ENCODE results near the gene GNAO1.

GNAO1 gene

DNA sequence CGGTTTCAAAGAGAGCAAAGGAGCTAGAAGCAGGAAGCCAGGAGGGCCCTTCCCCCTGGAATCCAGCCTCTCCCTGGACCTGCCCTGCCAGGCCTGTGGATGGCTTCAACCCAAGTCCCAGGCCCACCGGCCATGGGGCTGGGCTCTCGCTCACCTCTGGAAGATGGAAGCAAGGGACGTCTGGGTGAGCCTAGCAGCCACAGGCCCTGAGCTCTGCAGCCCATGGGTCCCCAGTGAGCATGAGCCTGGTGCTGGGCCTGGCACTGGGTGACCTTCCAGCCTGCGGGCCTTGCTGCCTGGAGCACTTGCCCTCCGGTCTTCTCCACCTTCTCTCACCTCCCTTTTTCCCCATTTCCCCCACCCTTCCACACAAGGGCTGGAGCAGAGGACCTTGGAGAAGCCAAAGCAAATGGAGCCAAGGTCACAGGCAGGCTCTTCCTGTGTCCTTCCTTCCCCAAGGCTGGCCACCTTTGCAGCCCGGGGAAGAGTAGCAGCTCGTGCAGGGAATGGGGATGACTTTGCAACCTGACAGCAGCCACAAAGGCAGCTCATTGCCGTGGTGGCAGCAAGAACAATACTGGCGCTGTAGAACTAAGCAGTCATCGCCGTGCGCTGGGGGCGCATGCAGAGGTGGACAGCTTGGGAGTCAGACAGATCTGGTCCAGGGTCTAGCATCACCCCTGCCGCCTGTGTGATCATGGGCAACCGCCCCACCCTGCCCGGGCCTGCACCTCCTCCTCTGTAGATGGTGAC is 147.5 kb downstream of the GNAO1 start:
- DNase-seq = peak in 3 of 10 donors; percentile 49 to 75 (median 72)
- intact Hi-C loops (cut with DNase I) = loop anchor here (10.0 kb wide), 1 partner anchor 366 kb away; no protein-coding TSS in a partner anchor

DNA sequence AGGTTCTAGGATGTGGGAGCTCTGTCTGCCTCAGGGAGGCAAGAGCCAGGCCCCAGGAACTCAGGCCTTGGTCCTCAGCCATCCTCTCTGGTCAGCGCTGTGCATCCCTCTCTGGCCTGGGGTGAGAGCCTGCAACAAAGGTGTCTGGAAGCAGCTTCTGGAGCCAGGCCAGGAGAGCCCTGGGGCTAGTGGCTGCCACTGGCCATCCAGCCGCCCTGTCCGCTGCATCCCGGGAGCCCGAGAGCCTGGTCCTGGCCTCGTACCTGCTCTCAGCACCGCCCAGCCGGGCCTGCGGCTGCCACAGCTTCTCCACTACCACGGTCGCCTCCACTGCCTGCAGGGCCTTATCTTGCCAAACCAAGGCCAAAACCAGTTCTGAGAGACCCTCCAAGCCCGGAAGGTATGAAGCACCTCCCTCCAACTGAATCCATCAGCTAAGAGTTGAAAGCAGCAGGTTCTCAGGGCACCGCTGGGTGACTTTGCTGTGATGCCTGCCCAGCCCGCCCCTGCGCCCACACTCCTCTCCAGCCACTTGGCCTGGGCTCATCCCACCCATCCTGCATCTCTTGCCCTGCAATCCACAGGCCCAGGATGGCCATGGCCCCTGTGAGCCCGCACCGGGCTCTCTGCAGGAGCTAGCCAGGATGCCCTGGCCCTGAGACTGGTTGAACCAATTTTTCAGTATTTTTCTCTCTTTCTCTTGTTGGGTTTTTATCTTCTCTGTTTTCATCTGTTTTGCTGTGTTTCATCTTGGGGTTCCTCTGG is 148.3 kb downstream of the GNAO1 start:
- intact Hi-C loops (cut with DNase I) = loop anchor here (10.0 kb wide), 1 partner anchor 365 kb away; no protein-coding TSS in a partner anchor
- DNase-seq = peak in 2 of 10 donors; percentile 71 to 78

DNA sequence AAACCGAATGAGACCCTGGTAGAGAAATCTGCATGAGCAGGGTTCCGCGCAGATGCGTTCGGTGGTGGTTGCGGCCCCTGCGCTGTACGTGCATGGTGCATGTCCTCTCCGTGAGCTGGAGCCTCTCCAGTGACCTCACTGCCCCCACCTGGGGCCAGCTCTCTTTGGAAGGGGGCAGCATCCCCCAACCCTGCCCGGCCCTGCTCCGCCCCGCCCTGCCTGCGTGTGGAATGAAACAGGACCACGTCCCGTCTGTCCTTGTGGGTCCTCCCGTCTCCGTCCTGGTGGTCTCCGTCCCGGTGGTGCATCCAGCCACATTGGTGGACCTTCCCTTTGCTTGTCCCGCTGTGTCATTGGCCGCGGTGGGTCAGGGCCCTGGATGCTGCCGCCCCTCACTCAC is 149.1 kb downstream of the GNAO1 start:
- intact Hi-C loops (cut with DNase I) = no loop called here
- peak in 3 of 10 donors; percentile 26 to 82 (median 63) for DNase-seq

DNA sequence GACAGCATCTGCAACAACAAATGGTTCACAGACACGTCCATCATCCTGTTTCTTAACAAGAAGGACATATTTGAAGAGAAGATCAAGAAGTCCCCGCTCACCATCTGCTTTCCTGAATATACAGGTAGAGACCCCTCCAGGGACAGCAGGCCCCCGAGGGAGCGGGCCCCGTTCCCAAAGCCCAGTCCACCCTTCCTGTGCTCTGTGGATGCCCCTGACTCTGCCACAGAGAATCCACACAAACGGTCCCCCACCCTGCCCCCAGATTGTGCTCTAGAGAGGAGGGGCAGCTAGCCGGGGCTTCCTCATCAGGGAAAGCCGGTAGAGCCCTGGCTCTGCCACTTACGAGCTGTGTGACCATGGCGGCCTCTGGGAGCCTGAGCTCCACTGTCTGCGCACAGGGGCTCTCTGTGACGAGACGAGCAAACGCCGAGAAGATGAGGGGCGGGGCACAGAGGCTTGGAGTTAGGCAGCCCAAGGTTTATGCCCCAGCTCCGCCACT is 149.6 kb downstream of the GNAO1 start:
- DNase-seq = peak in 3 of 10 donors; percentile 45 to 82 (median 57)
- intact Hi-C loops (cut with DNase I) = no loop called here

DNA sequence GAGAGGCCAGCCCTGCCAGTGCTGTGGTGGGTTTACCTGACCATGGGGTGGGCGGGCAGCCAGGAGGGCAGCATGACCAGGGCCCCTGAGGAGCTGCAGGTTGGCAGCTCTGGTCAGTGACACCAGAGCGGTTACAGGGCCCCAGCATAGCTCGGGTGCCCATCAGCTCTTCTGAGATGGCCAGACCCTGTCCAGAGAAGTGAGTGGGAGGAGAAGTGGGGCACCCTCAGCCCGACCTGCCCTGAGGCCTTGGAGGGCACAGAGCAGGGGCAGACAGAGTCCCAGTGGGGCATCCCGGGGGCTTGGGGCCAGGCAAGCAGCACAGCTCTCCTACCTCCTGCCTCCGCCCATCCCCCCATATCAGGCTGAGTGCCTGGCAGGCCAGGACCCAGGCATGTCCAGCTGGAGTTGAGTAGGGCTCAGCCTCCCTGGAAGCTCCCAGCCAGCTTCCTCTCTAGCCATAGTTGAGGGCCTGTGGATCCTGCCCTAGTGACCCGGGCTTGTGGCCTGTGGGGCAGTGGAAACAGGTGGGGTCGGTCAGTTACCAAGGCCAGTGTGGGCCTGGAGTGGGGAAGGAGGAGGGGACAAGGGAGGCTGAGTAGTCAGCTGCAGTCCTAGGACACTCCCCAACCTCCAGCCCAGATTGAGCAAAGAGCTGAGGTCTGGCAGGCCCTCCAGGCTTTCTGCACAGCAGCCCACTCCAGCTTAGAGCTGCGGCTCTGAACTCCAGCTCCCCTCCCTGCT is 150.5 kb downstream of the GNAO1 start:
- peak in 3 of 10 donors; percentile 65 to 79 (median 69) for DNase-seq
- intact Hi-C loops (cut with DNase I) = no loop called here

DNA sequence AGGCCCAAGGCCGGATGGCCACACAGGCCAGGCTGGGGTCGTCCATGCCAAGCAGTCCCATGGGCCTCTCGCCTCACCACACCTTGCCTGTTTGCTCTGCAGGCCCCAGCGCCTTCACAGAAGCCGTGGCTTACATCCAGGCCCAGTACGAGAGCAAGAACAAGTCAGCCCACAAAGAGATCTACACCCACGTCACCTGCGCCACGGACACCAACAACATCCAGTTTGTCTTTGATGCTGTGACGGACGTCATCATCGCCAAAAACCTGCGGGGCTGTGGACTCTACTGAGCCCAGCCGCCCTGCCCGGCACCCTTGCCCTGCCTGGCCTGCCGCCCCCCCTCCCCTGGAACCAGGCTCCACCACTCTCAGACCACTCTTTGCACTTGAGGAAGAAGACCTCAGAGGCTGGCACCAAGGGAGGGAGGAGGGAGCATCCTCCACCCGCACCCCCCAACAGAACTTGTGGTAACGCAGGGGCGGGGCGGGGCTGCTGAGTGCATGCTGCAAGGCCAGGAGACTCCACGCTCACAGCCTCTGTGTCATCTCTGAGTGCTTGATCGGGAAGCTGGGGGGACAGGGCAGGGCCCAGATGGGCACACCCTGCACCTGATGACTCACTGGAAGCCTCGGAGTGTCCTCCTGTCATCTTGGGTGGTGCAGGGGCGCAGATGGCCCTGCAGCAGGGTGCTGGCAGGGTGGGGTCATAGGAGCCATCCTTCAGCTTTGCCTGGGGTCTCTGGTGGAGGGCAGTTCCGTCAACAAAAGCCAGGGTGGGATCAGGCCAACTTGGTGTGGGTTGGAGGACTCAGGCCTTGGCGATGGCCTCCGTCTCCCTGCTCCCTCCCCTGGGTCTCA is 152.6 kb downstream of the GNAO1 start:
- peak in 5 of 10 donors; percentile 20 to 85 (median 73) for DNase-seq
- intact Hi-C loops (cut with DNase I) = no loop called here

DNA sequence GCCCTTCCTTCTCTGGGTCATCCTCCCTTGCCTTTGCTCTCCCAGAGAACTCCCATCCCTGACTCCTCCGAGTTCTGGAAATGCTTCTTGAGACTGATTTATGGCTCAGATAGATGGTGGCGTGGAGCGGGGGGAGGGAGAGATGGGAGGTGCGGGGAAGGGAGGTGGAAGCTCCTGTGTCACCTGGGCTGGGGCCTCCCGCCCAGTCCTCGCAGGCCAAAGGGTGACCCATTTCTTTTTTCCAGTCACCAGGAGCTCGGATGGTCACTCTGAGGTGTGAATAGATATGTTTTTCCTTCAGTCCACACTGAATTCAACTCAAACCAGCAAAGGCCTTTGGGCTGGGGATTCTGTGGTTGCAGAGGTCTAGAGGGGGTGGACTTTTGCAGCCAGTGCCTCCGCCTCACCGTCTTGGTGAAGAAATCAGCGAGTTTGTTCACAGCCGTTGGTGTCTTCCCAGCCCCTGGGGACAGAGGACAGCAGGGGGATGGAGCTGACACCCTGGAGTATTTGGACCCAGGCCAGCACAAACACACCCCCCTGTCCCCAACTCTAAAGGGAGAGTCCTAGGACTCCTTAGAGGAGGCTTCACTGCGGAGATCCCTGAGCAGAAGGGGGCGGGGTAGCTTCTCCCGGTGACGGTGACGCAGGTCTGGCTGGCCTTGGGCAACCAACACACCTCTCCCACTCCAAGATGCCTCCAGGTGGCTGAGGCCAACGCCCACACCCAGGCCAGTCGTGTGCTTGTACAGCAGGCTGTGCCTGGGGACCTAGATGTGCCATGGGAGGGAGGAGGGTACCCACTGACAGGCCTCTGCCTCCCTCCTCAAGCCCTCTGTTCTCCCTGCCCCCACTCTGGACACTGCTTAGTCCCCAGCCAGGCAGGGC is 153.5 kb downstream of the GNAO1 start:
- intact Hi-C loops (cut with DNase I) = no loop called here
- DNase-seq = peak in 5 of 10 donors; percentile 7 to 78 (median 46)

DNA sequence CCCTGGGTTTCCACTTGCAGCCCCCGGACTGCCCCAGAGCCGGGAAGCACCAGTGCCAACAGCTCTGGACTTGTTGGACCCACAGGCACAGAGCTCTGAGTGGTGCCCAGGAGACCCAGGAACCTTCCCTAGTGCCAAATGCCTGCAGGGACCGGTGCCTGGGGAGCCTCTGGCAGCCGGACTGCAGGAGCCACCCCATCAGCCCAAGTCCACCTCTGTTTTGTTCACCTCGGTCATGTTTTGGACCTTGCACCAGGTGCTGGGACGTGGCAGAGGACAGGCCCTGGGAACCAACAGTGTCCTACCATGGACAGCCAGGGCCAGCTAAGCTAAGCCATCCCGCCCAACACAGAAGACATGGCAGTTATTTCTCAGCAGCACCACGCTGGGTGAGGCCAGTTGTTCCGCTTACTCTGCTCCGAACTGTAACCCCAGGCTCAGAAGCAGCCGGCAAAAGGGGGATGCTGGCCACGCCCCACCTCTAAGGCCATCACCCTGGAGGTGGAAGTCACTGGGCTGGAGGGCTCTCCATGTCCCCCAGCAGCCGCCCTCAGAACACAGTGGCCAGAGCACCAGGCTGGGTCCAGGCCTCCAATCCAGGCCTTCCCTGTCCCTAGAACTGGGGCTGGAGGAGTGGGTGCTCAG is 154.2 kb downstream of the GNAO1 start:
- intact Hi-C loops (cut with DNase I) = no loop called here
- peak in 5 of 10 donors; percentile 2 to 67 (median 55) for DNase-seq

DNA sequence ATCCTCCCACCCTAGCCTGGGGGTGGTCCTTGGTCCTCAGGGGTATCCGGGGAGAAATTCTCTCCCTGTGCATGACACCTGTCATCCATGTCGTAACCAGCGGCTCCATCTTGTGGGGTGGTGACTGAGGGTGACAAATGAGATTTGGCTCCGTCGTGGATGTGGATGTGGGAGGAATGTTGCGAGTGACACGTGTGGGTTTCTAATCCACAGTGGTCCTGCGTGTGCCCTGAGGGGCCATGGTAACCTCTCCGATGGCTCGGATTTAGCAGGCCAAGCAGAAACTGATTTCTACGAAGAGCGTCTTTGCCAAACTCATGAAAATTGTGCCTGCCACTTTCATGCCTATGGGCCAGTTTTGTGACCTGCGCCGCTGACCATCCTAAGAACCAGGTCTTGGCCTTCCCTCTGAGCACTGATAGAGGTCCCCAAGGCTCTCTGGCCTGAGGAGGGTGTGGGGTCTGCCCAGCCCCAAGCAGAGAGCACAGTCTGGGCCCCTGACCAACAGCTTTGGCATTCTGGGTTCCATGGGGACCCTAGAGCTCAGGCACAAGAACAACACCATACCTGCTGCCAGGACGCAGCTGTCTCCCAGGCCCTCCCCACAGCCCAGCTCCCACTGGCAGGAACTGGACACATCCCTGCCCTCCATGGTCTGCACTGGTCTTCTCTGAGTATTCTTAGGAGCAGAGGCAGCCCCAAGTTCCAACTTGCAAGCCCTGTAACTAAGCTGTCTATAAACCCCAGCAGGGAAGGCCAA is 155.0 kb downstream of the GNAO1 start:
- peak in 5 of 10 donors; percentile 4 to 57 (median 32) for DNase-seq
- intact Hi-C loops (cut with DNase I) = no loop called here

DNA sequence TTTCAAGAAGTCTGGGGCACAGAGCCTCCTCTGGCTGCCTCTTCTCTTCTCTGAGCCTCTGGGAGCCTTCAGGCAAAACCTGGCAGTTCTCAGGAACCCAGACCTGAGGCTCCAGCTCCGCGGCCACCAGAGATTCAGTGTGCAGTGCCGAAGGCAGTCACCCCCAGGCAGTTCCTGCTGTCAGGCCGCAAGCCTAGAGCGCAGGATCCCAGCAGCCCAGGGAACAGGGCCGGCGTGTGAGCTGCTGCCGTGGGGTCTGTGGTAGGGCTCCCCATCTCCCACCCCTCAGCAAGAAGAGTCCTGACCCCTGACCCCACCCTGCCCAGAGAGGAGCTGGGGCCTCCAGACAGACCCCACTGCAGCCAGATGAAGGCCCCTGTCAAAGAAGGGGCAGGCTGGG is 155.9 kb downstream of the GNAO1 start:
- intact Hi-C loops (cut with DNase I) = no loop called here
- peak in 5 of 10 donors; percentile 3 to 80 (median 41) for DNase-seq

DNA sequence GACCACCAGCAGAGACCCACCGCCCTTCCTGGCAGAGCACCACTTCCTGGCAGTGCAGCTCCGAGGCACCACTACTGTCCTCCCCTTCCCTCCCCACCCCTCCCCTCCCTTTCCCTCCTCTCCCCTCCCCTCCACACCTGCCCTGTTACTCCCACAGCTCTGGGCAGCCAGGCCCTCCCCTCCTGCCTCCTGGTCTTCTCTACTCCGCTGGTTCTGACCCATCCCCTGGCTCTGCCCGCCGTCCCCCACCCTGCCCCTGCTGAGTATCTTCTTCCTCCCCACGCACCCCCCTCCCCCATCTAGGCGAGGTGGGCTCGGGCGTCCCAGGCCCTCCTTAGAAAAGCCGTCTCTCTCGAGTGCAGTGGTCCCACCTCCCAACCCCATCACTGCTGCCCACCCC is 156.4 kb downstream of the GNAO1 start:
- peak in 5 of 10 donors; percentile 4 to 30 (median 18) for DNase-seq

DNA sequence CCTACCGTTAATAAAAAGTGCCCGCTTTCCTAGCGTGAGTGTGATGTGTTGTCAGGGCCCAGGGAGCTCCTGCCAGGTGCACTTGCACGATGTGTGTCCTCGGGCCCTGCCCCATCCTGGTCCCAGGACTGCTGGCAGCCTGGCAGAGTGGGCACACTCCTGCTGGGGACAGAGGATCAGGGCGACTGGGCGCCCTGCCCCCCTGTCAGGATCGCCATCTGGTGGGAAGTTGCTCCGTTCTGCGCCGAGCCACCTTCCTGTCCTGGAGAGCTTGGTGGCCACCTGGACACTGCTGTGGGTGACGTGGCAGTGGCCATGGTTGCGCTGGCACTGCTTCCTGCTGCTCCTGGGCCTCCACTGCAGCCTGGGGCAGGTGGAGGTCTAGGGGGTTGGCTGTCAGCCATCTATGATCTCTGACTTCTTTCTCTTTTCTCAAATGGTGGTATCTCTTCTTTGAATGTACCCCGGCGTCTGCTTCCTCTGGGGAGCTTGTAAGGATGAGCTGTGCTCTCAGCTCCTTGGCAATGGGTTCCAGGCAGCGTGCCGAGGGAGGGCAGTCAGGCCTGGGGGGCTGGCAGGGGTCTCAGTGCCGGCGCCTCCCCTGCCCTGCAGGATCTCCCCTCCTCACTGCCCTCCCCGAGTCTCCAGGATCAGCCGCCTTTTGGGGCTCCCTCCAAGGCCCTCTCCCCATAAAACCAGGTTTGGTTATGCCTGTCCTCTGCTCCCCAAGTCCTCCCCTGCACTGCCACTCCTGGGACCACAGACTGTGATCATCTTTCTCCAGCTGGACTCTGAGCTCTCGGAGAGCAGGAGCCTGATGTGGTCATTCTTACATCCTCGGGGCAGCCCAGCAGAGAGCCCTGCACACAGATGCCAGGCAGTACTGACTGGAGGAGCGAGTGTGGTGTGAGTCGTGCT is 157.1 kb downstream of the GNAO1 start:
- peak in 4 of 10 donors; percentile 8 to 81 (median 68) for DNase-seq
- intact Hi-C loops (cut with DNase I) = no loop called here

More for the DNA sequence above, 156.4 kb downstream of the GNAO1 start:
- intact Hi-C loops (cut with DNase I) = no loop called here

DNA sequence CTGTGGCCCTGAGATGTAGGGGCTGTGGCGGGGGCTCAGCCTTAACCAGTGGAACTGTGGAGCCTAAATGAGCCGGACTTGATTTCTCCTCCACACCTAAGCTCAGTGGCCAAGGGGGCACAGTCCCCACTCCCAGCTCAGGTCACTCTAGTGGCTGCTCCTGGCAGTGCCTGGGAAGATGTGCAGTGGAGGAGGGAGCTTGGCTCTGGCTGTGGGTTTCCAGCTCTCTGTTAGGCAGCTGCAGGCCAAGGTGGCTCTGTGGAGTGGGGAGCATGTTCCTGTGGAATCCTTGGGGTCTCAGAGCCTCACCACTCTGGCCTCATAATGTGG is 157.8 kb downstream of the GNAO1 start:
- intact Hi-C loops (cut with DNase I) = no loop called here
- DNase-seq = peak in 4 of 10 donors; percentile 8 to 82 (median 58)

DNA sequence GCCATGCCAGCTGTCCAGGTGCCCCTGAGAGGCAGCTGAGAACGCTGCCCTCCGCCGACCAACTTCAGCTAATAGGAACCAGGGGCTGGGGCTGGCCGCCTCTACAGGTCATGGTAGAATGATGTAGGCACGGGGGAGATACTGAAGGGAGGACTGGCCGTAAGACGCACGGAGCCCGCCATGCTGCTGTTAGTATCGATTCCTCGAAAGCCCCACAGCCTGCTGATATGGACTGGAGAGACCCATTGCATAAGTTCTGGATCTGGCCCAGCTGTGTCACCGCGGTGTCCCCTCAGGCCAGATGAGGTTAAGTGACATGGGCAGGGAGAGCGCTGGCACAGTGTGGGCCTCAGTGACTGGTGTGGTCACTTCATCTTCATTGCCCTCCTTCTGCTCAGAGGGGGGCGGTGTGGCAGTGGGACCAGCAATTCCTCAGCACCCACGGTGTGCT is 158.4 kb downstream of the GNAO1 start:
- intact Hi-C loops (cut with DNase I) = no loop called here
- DNase-seq = peak in 4 of 10 donors; percentile 7 to 77 (median 62)

DNA sequence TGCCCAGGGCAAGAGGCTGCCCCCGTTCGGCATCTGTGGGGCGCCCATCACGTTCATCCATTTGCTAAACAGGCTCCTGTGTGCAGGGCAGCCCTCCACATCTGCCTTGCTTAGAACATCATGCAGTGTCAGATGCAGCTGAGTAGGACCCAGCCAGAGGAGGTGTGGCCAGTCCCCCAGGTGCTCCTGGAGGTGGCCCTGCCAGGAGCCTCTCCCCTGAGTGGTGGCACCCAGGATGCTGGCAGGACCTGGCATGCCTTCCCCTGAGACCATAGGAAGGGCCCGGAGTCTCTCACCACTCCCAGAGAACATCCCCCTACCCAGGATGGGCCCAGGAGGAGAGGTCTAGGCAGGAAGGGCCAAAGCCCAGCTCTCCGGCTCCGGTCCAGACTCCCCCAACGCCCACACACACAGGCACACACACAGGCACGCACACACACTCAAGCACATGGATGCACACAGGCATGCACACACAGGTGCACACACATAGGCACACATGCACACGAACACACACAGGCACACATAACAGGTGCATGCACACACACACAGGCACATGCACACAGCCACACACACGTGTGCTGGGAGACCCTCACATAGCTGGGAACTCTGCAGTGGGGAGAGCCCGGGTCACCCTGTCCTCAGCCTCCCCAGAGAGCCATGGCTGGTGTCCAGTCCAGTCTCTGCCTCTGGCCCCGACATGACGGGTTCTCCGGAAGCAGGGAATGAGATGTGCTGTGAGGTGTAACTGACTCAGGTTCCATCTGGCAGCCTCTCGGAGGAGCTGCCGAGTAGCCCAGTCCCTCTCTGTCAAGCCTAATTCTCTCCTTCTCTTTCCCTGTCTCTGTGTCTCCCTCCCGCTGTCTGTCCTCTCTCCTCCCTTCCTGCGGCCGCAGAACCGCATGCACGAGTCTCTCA is 159.5 kb downstream of the GNAO1 start:
- intact Hi-C loops (cut with DNase I) = no loop called here

More for the DNA sequence above, 159.5 kb downstream of the GNAO1 start:
- peak in 4 of 10 donors; percentile 8 to 90 (median 77) for DNase-seq

Data from posterior cingulate gyrus (tissue), 11 donors.